Adrenal gland (tissue), 5 donors: ENCODE data around the gene UBE2QL1.

Source experiments
- POLR2A ChIP-seq, 2 donors: fragments of 450-650 bp; IDR thresholded peaks; one replicate each; pipeline ENCODE4 v1.6.1; 2017; ENCODE audit warnings: antibody characterized with exemption in 2 of 2, mild to moderate bottlenecking in 2 of 2, moderate library complexity in 1 of 2
- TF ChIP-seq, protein P1 (sequence below), 6 experiments: fragments of 450-650 bp in 4 of 6; fragments of 200-600 bp in 2 of 6; sonication (generic) in 1 of 6; IDR thresholded peaks; 1 replicate in 5 of 6; 2 replicates in 1 of 6; pipeline versions ENCODE4 v1.5.1 to v1.8.0; 2016 to 2021; ENCODE audit warnings: antibody characterized with exemption in 6 of 6, mild to moderate bottlenecking in 2 of 6, moderate library complexity in 1 of 6
- donor health status: DM: no; HTN: no; CAD: no.

DNA sequence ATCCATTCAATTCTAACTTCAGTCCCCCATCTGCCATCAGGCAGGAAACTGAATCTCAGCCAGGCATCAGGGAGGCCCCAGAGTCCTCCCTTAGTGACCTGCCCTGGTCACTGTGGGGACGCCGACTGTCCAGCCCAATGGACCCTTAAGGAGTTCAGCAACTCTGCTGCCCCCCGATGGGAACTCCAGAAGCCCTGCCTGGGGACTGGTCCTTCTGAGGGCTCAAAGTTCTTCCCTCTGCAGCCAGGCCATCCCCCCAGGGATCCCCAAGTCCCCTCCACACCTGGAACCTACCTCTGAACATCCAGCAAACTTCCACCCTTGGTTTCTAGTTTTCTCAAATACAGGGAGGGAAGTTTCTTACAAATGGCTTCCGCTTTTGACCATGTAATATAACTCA is 76.8 kb downstream of the UBE2QL1 start:
- TF ChIP-seq, protein P1, sequence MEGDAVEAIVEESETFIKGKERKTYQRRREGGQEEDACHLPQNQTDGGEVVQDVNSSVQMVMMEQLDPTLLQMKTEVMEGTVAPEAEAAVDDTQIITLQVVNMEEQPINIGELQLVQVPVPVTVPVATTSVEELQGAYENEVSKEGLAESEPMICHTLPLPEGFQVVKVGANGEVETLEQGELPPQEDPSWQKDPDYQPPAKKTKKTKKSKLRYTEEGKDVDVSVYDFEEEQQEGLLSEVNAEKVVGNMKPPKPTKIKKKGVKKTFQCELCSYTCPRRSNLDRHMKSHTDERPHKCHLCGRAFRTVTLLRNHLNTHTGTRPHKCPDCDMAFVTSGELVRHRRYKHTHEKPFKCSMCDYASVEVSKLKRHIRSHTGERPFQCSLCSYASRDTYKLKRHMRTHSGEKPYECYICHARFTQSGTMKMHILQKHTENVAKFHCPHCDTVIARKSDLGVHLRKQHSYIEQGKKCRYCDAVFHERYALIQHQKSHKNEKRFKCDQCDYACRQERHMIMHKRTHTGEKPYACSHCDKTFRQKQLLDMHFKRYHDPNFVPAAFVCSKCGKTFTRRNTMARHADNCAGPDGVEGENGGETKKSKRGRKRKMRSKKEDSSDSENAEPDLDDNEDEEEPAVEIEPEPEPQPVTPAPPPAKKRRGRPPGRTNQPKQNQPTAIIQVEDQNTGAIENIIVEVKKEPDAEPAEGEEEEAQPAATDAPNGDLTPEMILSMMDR (IDR thresholded peaks at IDR 0.05) = no peak
- TF ChIP-seq POLR2A (IDR thresholded peaks at IDR 0.05) = no peak
